Iris pigment epithelial cell (primary cell): ENCODE measurements around the gene NFYB.
A peak's percentile ranks its signal among the peaks of the same experiment; 100 is the strongest.
"Not testable (repeated sequence)": the region's sequence is repeated elsewhere in the genome, so short reads cannot be mapped to it uniquely, and the experiment has no call there.

Source experiments
- DNase-seq: peaks from one replicate; pipeline ENCODE4 v3.0.0-alpha.2; 2011; ENCODE audit warnings: low read depth

Gene NFYB

GRCh38 chr12:104163028-104163427 lies 25.0 kb upstream of the NFYB start:
- not testable (repeated sequence) for DNase-seq

DNA sequence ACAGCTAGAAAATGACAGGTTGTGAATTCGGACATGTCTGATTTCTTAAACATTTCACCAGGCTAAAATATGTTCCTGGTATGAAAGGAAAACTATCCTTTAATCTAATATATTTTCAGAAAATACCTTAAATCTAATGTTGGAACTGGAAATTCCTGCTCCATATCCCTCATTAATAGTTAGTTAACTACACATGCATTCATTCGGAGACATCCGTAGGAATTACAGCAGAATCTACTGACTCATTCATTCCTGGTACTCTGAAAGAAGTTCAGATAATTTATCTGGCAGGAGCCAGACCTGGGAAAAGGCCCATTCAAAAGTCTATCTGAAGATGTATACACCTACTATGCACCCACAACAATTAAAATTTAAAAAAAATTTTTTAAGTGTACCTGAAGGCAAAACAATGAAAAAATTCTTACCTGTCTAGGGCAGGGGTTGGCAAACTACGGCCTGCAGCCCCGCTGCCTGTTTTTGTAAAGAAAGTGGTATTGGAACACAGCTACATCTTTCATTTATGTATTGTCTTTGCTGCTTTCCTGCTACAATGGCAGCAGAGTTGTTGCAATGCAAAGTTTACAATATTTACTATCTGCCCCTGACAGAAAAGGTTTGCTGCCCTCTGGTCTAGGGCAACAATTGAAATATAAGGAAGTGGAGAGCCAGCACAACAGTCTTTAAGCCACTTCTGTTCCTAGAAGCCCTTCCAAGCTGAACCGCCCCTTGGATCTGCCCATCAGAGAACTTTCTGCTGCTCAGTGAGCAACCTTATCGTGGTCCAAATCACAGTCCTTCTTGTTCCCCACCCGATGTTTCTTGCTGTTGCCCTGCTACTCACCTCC lies 17.9 kb upstream of the NFYB start:
- no peak for DNase-seq

DNA sequence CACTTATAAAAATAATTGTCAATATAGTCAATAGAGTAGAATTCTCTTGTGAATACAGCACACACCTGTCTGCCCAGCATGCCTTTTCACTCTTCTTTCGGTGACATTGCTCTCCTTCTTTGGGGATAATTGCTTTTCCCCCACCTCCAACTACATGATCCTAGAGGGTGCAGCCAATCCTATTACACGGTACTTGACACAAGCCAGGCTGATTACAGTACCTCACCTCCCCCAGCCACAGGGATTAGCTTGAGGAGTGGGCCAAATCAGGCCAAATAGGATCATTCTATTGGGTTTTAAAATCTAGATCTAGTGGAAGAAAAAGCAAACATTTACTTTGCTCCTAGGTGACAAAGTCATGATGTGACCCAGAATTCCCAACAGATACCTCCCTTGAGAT lies 16.8 kb upstream of the NFYB start:
- DNase-seq: no peak

DNA sequence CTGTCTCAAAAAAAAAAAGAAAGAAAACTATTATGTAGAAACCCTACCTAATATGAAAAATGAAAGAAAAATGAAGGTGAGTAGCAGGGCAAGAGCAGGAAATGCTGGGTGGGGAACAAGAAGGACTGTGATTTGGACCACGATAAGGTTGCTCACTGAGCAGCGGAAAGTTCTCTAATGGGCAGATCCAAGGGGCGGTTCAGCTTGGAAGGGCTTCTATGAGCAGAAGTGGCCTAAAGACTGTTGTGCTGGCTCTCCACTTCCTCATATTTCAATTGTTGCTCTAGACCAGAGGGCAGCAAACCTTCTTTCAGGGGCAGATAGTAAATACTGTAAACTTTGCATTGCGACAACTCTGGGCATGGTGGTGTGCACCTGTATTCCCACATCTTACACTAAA lies 16.3 kb upstream of the NFYB start:
- DNase-seq: no peak

GRCh38 chr12:104152685-104153241 lies 14.8 kb upstream of the NFYB start:
- no peak for DNase-seq

DNA sequence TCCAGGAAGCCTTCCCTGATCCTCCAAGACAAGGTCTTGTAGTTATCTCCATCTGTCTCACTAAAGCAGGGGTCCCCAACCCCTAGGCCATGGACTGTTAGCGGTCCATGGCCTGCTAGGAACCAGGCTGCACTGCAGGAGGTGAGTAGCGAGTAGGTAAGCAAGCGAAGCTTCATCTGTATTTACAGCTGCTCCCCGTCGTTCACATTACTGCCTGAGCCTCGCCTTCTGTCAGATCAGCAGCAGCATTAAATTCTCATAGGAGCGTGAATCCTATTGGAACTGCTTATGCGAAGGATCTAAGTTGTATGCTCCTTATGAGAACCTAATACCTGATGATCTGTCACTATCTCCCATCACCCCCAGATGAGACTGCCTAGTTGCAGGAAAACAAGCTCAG lies 12.4 kb upstream of the NFYB start:
- DNase-seq: no peak

DNA sequence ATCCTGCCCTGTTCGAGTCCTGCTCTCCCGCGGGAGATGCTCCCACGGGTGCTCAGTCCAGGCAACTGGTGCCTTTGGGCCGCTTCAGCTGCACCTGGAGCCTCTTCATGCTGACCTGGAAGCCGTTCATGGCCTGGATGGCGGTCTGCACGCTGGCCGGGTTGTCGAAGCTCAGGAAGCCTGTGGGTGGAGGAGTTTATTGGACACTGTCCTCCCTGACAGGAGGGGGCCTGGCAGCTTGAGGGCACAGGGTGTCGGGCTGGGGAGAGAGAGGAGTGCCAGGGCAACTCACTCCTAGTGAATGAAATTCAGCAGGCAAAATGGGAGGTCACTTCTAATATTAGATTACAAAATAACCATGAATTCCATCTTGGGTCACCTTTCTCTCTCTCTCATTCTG lies 9.3 kb upstream of the NFYB start:
- DNase-seq: no peak

- no peak for DNase-seq
Observed at GRCh38 chr12:104143918-104144317, 5.9 kb upstream of the NFYB start.

- DNase-seq: no peak
Observed at GRCh38 chr12:104143002-104143401, 5.0 kb upstream of the NFYB start.

DNA sequence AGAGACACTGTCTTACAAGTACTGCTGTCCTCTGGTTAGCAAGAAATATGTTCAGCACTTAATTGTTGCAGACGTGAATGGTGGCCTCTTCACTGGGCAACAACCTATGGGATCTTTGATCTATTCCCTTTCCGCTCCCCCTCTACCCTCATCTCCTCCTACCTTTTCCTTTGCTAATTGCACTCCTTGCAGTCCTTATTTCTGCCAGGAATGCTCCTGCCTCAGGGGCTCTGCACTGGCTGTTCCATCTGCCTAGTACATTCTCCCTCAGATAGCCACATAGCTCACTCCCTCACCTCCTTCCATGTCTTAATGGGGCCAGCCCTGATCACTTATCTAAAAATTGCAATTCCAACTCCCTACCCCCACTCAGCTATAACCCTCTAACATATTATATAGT lies 4.5 kb upstream of the NFYB start:
- DNase-seq: no peak

GRCh38 chr12:104138797-104139152 lies 765 bp upstream of the NFYB start:
- DNase-seq: no peak

DNA sequence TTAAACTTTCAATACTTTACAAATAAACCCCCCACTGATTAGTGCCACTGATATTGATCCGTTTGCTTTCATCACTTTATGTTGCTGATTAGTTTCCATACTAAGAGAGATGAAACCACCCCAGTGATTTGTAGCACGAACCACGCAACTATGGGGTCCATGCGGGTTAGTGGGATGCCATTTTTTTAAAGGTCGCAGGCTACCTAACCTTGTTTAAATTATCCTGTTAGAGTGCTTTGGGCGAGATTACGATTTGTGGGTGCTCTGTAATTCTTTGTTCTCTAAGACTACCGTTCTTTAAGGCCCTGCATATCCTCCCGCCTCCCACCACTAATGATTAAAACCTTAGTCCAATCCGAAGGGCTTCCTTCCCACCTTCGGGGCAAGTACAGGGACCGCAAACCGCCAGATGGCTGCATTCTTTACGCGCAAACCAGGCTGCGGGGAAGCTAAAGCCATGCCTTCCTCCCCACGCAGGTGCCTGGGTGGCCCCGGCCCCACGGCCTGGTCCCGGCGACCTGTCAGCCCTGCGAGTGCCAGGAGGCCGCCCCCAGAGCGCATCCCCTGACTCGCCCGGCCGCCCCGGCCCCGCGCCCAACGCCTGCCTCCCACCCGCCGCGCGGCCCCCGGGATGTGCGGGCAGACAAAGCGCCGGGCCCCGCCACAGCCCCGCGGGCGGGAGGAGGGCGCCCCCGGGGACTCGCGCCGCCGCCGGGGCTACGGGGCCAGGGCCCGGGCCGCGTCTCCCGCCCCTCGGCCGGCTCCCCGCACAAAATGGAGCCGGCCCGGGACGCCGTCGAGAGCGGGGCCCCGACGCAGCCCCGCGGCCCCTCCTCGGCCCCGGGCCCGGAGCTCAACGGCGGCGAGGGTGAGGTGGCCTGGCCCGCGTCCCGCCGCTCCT lies 759 bp downstream of the NFYB start:
- peak; percentile 69 for DNase-seq

DNA sequence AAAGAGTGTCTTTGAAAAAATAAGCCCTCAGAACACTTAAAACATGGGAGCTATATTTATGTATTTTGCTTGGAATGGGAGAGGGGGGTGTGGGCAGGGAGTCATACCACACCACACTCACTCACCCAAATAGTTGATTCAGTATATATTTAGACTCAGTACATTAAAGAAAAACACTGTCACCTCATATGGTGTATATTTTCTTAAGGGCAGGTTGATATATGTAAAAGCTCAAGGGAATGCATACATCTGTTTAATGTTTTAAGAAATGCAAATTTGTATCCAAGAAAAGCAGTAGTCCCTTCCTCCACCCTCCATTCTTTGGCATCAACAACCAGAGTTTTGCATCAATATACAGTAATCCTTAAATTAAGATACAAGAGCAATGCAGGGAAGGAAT lies 1.4 kb downstream of the NFYB start:
- DNase-seq: no peak

GRCh38 chr12:104134882-104135281 lies 3.1 kb downstream of the NFYB start:
- no peak for DNase-seq

GRCh38 chr12:104133866-104134265 lies 4.1 kb downstream of the NFYB start:
- no peak for DNase-seq

- no peak for DNase-seq
Observed at GRCh38 chr12:104133321-104133720, 4.7 kb downstream of the NFYB start.

DNA sequence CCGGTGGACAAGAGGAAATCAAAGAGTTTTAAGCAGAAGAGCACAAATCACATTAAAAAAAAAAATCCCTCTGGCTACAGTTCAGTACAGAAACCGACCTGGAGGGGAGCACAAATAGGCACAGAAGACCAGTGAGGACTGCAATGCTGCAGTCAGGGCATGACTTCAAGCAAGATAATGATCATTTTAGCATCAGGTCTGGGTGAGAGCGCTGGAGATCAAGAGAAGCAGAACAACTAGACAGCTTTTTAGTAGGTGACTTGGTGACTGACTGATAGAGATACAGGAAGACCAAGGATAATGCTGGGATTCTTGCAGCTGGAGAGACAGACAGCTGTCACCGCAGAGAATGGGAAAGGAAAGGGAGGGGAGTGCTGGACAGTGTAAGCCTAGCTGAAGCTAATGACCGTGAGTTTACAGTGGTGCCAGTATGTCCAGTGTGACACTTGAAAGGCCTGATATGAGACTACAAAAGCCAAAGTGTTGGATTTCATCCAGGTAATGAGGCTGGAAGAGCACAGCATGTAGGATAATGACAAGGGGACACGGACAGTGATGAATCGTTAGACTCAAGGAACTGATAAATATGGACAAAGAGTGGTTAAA lies 5.6 kb downstream of the NFYB start:
- no peak for DNase-seq

DNA sequence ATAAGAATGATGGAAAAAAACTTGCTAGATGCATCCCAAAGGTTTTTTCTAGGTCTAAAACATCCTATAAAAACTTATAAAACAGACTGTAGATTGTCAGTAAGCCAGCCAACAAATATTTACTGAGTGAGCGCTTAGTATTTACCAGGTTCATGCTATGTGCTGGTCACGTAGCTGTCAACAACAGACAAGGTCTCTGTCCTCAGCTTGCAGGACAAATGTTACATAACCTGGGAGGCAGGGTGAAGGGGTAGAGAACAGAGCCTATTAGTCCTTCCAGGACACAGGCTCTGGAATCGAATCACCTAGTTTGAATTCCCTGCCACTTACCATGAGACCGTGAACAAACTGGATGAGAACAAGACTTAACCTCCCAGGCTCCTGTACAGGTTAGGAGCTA lies 6.4 kb downstream of the NFYB start:
- no peak for DNase-seq

GRCh38 chr12:104130760-104131159 lies 7.2 kb downstream of the NFYB start:
- peak; percentile 45 for DNase-seq

- DNase-seq: no peak
Observed at GRCh38 chr12:104126548-104126947, 11.5 kb downstream of the NFYB start.

- DNase-seq: no peak
Observed at GRCh38 chr12:104122298-104122697, 15.7 kb downstream of the NFYB start.

DNA sequence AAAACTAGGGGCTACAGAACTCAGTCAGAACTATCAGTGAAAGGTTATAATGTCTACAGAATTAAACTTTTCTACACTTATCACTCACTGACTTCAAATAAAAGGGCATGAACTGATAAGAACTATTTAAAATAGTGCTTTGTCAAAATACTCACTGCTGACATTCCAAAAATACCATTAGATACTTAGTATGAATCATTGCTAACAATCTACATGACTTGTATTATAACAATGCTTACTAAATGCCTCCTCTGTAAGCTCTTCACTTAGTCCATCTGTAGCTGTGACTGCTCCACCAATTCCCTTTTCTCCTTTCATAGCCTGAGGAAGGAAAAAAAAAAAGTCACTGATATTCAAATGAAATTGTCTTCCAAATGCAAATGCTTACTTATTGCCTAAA lies 17.0 kb downstream of the NFYB start:
- DNase-seq: peak; percentile 81

GRCh38 chr12:104115587-104115975 lies 22.4 kb downstream of the NFYB start:
- DNase-seq: no peak
